Stimulated activated CD8-positive, alpha-beta memory T cell treated with anti-CD3 and anti-CD28 coated beads, Interleukin-4, amount 100 ng/mL, for 4 hours (primary cell): ENCODE measurements around the gene SFT2D1.
A peak's percentile ranks its signal among the peaks of the same experiment; 100 is the strongest.

Source experiments
- DNase-seq, 2 donors: peaks; one replicate each; pipeline ENCODE4 v3.0.0-alpha.2; 2020; ENCODE audit warnings: low read depth in 2 of 2, low spot score in 1 of 2

Gene SFT2D1

DNA sequence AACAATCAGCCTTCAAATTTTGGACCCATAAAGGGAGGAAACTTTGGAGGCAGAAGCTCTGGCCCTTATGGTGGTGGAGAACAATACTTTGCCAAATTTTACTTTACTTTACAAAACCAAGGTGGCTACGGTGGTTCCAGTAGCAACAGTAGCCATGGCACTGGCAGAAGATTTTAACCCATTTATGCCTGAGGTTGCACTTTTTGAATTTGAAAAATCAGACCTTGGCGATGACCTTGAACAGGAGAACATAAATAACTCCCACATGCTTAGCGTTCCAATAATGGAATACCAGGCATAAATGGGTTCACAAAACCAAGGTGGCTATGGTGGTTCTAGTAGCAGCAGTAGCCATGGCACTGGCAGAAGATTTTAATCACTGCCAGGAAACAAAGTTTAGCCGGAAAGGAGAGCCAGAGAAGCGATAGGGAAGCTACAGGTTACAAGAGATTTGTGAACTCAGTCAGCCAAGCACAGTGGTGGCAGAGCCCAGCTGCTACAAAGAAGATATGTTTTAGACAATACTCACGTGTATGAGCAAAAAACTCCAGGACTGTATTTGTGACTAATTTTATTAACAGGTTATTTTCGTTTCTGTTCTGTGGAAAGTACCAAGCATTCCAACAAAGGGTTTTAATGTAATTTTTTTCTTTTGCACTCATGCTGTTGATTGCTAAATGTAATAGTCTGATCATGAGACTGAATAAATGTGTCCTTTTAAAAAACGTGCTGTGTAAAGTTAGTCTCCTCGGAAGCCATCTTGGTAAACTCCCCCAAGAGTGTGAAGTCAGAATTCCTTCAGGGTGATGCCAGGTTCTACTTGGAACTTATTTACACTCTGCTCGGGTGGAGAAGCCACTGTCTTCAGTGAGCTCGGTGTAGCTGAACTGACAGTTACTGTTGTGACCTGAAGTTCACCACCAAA is 6.7 kb downstream of the SFT2D1 start:
- DNase-seq, result no peak

DNA sequence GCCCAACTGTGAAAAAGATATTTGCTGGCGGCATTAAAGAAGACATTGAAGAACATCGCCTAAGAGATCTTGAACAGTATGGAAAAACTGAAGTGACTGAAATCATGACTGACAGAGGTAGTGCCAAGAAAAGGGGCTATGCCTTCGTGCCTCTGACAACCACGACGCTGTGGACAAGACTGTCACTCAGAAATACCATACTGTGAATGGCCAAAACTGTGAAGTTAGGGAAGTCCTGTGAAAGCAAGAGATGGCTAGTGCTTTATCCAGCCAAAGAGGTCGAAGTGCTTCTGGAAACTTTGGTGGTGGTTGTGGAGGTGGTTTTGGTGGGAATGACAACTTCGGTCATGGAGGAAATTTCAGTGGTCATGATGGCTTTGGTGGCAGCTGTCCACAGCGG is 7.5 kb downstream of the SFT2D1 start:
- no peak for DNase-seq

DNA sequence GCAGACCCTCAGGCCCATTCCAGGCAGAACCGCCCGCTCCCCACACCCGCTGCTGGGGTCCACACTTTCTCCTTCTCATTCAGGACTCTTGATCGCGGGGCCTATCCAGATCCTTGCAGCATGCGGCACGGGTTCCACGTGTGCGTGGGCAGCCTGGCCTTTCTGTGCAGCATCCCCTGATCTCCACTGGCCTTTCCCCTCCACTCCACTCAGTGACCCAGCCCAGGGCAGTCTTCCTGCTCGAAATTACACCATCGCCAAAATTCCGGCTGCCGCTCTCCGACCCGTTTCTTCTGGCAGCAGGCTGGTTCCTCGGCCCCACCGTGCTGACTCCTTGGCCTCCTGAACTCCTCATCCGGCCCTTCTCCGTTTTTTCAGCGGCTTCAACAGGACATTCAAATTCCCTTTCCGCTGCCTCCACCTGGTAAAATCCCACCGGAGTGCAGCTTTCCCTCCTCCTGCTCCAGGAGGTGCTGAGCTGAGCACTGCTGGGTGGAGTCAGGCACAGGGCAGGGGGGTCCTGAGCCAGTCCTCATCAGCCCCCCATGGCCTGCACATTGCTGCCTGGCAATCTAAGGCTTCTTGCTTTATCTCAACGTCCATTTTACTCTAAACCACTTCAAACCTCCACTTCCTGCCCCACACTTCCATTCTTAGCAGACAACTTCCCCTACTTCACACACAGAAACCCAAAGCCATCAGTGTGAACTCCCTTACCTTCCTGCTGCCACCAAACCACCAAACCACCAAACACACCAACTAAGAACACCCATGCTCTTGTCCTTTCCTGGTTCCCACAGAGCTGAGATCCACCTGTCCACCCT is 9.0 kb downstream of the SFT2D1 start:
- DNase-seq, result peak in 1 of 2 donors; percentile 13

DNA sequence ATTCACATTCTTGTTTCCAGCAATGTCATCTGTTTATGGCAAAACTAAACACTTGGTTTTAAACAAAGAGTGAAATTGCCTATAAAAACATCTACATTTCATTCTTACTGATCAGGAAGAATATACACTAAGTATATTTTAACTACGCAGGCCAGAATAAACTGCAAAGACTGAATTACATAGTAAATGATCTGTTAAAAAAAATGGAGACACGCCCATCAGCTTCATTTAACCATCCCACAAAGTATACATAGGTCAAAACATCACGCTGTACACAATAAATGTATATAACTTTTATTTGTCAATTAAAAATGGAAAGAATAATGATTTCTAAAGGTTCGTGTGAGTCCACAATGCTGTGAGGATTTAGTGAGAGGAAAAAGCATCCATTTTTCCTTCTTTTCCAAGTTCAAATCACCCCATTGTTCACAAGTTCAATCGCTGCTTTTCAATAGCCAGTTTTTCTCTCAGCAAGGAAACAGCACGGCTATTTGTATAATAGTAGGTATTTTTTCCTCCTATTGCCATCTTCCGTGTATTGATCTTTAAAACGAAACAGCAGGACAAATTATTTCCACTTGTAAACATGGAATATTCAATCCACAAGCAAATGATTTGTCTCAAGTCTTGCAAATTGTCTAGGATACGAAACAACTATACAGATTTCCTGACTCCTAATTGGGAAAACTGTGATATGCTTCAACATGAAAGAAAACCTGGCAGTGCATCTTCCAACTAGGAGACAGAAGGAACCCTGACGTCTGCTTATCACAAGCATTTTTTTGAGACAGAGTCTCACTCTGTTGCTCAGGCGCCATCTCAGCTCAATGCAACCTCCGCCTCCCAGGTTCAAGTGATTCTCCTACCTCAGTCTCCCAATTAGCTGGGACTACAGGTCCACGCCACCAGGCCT is 10.6 kb downstream of the SFT2D1 start:
- DNase-seq, result no peak

DNA sequence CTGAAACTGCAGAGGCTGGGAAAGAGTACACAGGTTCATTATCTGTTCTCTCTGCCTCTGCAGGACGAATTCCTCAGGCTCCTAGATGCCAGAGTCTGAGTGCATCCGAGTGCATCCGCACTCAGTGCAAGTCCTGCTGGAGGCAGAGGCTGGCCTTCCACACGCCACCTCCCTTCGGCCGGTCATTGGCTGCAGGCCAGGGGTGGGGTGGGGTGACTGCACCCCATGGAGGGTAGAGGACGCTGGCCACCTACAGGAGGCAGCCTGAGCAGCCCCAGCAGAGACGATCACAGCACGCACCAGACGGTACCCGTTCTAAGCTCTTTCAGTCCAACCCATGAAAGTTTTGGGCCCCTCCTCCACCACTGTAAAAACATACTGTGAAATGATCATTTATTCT is 11.7 kb downstream of the SFT2D1 start:
- no peak for DNase-seq

DNA sequence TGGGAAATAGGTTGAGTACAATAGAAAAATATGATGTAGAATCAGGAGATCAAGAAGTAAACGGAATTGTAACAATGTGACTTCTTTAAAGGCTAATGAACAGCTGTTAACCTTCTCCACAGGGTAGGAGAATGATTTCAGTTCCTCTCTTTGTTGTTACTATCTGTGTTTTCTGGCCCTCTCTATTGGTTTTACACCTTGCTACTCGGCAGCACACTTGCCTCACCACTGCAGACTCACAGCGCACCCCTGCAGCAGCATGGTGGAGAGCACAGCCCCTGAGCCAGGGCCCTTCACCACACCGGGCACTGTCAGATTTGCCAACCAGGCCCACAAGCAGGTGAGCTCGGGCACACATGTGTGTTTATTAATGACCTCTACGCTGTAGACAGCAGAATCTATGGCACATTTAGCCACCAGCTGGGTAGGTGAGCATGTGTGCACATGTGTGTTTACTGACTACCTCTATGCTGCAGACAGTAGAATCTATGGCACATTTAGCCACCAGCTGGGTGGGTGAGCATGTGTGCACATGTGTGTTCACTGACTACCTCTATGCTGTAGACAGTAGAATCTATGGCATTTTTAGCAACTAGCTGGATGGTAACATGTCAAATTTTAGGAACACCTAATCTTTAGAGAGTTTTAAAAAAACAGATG is 16.8 kb downstream of the SFT2D1 start:
- no peak for DNase-seq

DNA sequence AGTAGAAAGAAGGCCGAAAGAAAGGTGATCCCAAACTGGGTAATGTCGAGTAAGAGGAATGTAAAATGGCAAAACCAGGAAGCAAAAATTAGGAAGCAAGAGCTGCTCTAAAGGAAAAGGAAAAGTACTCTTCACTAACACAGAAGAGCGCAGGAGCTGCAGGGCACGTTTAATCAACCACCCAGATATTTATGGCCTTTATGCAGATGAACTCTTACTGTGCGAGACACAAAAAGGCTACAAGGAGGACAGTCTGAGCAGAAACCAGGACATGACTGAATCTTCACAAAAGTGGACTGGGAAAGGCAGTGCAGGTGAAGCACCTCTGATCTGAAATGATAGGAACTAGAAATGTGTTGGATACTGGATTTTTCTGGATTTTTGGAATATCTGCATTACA is 18.9 kb downstream of the SFT2D1 start:
- DNase-seq, result no peak

DNA sequence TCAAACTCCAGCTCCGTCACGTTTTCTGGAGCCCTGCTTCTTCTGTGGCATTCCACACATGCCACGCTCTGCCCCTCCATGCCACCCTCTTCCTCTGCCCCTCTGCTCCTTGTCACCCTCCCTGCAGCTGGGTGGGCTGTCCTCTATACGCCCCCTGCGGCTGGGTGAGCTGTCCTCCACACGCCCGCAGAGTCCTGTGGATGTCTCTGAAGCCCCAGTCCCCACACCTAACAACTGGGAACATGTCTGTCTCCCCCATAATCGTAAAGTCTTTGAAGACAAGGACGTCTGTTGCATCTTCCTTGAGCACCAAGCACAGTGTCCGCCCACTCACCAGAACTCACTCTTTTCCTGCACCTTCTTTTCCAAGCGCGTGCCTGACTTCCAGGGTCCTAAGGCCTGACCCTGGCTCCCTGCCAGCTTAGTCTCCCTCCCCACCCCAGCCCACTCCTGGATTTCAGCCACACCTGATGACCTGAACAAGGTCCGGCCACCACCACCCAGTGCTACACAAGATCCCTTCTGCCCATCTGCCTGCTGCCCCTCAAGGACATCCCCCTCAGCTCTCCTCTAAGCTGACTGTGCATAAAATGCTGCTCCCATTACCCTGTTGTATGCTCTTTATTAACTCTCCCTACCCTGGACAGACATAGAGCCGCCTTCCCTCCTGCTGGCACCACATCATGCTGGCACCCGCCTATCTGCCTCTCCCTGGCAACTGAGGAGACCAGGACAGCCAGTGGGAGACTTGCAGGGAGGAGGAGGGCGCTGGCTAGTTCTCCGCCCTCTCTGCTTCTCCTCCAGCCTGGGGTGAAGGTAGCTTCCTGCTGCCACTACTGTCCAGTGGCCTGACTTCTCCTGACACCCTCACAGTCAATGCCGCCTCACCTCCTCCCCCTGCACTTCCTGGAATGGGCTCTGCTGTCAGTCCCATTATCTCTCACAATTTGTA is 23.4 kb downstream of the SFT2D1 start:
- no peak for DNase-seq

DNA sequence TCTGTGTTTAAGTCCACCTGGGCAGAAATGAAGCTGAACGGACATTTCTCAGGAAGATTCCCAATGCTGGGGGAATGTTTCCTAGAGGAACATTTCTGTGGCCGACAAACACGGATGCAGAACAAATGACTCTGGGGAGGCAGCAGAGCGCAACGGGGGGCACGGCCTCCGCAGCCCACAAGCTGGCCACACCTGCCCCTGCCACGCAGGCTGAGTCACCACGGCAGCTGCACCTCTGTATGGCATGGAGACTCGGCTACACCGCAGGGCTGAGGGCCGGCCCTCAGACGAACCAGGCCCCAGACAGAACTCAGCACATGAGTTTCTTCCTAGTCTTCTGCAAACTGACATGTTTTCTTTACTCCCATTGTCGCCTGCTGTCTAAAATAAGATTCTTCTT is 24.1 kb downstream of the SFT2D1 start:
- no peak for DNase-seq

DNA sequence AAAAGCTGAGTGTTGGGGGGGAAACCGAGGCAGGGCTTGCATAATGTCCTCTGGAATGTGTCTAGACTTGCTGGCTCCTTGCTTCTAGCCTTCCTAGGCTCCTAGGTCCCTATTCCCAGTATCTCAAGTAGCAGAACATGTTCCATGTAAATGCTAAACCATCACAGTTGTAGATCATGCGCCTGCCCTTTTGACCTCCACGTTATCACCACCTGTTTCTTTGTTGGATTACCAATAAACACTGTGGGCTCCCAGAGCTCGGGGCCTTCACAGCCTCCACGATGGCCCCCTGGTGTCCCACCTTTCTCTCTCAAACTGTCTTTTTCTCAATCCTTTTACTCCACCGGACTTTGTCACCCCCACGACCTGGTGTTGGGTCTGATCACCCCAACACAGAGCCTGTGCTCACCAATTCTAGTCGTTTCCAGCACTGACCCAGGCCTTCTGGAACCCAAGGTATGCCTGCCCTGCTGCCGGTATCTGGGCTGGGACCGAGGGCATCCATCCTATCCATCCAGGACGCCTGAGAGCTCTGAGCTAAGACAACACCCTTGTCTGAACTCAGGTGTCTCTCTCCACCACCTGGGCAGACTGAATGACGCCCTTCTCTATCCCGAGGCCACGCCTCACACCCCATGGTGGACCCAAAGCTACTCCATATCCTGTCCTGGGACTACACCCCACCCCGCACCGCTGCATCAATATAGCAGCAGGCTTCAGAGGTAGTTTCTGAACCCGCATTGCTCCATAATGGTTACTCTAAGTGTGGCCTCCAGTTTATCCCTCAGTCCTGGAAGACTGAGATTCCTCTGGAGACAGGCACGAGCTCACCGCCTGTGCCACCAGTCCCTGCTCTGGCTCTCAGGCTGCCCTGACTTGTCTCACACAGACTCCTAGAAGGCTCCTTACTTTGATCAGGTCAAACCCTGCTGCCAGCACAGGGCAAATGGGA is 24.8 kb downstream of the SFT2D1 start:
- DNase-seq, result no peak

DNA sequence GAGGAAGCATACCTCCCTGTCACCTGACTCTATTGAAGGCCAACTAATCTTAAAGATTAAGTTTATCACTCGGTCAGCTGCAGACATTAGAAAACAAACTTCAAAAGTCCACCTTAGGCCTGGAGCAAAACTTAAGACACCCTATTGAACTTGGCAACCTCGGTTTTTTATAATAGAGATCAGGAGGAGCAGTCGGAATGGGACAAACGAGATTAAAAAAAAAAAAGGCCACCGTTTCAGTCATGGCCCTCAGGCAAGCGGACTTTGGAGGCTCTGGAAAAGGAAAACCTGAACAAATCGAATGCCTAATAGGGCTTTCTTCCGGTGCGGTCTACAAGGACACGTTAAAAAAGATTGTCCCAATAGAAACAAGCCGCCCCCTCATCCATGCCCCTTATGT is 26.9 kb downstream of the SFT2D1 start:
- DNase-seq, result no peak

DNA sequence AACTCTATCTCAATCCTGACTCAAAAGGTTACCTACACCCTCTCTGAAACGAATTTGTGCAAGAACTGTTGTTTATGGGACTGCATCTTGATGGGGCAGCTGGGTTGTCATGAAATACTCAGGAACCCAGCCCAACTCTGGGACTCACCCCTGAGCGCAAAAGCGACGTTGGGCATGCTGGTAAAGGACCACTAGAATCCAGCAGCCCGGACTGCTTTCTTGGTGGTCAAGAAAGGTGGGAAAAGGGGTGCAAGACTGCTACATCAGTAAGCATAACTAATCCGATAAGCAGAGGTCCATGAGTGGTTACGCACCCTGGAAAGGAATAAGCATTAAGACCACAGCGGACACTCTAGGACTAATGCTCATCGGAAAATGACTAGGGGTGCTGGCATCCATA is 27.9 kb downstream of the SFT2D1 start:
- DNase-seq, result no peak

DNA sequence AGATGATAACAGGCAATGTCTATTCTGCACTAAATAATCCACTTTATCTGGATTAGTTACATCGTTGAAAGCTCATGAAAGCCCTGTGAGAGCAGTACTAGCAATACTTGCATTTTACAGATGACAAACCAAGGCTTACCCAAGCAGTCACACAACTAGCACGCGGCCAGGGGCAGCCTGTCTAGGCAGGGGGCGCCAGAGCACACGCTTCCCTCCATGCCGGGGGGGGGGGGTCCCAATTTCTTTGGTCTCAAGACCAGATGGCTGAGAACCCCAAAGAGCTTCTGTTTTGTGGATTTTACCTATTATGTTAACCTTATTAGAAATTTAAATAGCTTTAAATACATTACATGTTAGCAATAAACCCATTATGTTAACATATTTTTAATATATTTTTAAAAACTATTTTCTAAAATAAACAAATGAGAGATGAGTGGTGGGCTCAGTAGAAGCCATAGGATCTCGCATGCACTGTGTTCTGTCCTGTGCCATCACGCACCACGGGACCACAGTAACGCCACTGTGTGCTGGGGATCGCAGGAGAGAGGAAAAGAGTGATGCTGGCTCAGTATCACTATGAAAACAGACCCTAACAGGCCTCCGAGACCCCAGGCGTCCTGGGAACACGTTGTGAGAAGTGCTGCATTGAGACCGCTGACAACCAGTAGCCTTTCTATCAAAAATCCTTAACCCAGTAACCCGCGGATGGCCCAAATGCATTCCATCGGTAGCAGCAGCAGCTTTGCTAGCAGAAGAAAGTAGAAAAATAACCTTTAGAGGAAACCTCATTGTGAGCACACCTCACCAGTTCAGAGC is 28.9 kb downstream of the SFT2D1 start:
- peak in 1 of 2 donors; percentile 24 for DNase-seq

DNA sequence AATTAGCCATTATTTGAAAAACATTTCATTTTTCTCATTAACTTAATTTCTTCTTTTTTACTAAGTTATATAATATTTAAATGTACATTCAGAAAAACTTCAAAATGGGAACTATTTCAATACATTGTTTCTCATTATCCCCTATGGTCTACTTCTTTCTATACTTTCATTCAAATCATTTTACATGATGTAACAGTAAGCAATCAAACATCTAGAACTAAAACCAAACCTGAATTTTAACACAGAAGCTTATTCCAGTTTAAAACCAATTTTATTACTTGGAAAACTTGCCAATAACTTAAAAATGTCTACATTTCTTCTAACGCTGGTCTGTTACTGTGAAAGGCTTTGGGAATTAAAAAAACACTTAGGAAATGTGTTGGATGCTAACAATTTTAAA is 29.5 kb downstream of the SFT2D1 start:
- no peak for DNase-seq

DNA sequence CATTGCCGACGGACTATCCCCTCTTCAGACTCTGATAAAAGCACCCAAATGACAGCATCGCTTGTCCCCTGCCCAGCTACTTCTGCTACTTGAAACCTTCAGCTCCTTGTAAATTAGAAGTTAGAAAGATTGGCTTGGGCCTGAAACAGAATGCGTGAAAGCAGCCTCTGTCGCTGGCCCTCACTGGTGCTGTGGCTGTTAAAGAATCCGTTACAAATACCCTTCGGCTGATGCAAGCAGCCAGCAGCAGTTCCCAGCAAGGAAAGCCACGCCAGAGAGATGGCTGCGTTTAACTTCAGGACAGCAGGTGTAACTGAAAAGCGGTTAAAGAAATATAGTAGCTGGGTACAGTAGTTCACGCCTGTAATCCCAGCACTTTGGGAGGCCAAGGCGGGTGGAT is 31.7 kb downstream of the SFT2D1 start:
- DNase-seq, result no peak

DNA sequence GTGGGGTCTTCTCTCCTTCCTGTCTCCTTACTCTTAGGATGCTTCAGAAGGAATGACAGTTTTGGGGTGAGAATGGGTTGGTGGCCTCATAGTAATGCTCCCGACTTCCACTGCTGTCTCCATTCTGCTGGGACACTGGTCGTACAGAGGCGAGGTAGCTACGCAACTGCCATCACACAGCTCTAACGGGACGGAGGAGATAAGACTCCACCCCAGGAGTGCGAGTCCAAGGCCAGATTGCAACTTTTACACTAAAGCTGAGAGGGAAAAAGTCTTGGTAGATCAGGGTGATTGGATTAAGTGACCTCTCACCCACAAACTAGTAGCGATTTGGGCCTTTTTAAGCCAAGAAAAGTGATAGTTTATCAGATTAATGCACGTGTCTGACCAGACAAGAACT is 32.4 kb downstream of the SFT2D1 start:
- DNase-seq, result no peak

DNA sequence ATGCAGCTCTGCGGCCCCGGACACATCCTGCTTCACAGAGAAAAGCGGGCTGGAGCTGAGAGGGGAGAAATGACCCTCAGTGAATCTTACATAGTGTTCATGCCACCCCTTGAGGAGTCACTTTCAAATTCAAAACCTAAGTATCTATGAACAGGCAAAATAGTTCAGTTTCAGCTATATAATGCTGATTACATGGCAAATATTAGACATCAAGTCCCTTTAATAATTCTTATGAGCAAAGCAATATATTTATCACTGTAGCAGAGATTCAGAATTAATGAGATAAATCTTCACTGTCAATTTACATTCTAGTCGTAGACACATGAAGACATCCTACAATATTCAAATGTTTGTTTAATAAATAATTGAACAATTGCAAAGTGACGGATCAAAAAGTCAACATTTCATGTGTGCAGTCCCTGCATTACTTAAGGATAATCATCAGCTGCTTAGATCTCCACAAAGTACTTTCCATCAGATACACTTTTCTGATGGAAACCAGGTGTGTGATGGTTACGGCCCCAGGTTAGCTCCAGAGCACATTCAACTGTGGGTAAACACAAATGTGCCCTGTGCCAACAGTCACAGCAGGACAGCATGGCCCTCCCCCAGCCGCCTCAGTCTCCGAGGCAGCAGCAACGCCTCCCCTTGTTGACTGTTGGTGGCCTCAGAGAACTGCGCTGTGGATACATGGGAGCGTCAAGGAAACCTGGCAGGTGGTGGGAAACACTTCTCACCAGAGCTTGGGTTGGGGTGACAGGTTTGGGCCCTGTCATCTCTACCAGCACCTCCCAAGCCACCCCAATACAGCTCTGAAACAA is 33.4 kb downstream of the SFT2D1 start:
- DNase-seq, result no peak
